Uterus (tissue), 4 donors: Measurements from ENCODE around the gene OXCT2. TPM values are rescaled to one million over a fixed set of nuclear protein-coding genes. Genes with fewer than 3 reads are reported as not detected.
A peak's percentile ranks its signal among the peaks of the same experiment; 100 is the strongest.
"Not testable (repeated sequence)": the region's sequence is repeated elsewhere in the genome, so short reads cannot be mapped to it uniquely, and the experiment has no call there.

Experiments
- DNase-seq, 2 donors: peaks; one replicate each; pipeline ENCODE4 v3.0.0-alpha.2; 2019 to 2020
- H3K27ac ChIP-seq, 2 donors: fragments of 200-600 bp; sonication (generic); 1 replicate in 1 of 2; 2 replicates in 1 of 2; pipeline ENCODE4 v1.5.1; 2016 to 2018
- H3K27me3 ChIP-seq, 2 donors: fragments of 200-600 bp; sonication (generic); one replicate each; pipeline ENCODE4 v1.5.1; 2018 to 2019; ENCODE audit warnings: control low read depth in 1 of 2
- H3K36me3 ChIP-seq, 2 donors: fragments of 200-600 bp; sonication (generic); one replicate each; pipeline ENCODE4 v1.5.1; 2019; ENCODE audit warnings: control low read depth in 1 of 2
- H3K4me1 ChIP-seq, 2 donors: fragments of 200-600 bp; sonication (generic); one replicate each; pipeline ENCODE4 v1.5.1; 2018 to 2019; ENCODE audit warnings: control low read depth in 1 of 2
- H3K4me3 ChIP-seq, 2 donors: fragments of 200-600 bp; sonication (generic); 1 replicate in 1 of 2; 2 replicates in 1 of 2; pipeline ENCODE4 v1.5.1; 2018 to 2019; ENCODE audit warnings: mild to moderate bottlenecking in 1 of 2
- H3K9me3 ChIP-seq, 2 donors: fragments of 200-600 bp; sonication (generic); one replicate each; pipeline ENCODE4 v1.5.1; 2019; ENCODE audit warnings: control low read depth in 1 of 2
- CTCF ChIP-seq, 4 experiments: fragments of 200-600 bp in 2 of 4; fragments of 450-650 bp in 2 of 4; sonication (generic) in 2 of 4; IDR thresholded peaks; one replicate each; pipeline ENCODE4 v1.5.1; 2016 to 2019; ENCODE audit warnings: antibody characterized with exemption in 4 of 4, mild to moderate bottlenecking in 2 of 4, moderate library complexity in 1 of 4
- POLR2A ChIP-seq, 2 donors: fragments of 450-650 bp; IDR thresholded peaks; one replicate each; pipeline ENCODE4 v1.6.1; 2016; ENCODE audit warnings: antibody characterized with exemption in 2 of 2, mild to moderate bottlenecking in 1 of 2, moderate library complexity in 1 of 2
- intact Hi-C: fragments of 100-400 bp; cut with DNase I; formaldehyde crosslinking; loops from one replicate; pipeline ENCODE4 v1.15.1; 2023; ENCODE audit warnings: low total_unique reads
- total RNA-seq, 4 donors: library from RNA; depleted of rRNA in 3 of 4; stranded (reverse); fragments of >200 nt in 3 of 4; gene quantifications; one replicate each; pipeline versions ENCODE4 v1.1.0 to v1.2.4, GENCODE V29; 2014 to 2023
- donor health status: DM: yes; HTN: yes; CAD: no.

Gene OXCT2
- total RNA-seq, 4 donors from 2014 or later, result 1.1 to 1.5 TPM; not detected in 2

- intact Hi-C loops, result no loop called here
- Histone ChIP-seq H3K27me3 (peaks cover 0 to 4% of the 10 kb centered on the region in 2 donors), H3K36me3 (no peaks in the 10 kb centered on the region), H3K4me1 (peaks cover 0 to 10% of the 10 kb centered on the region in 2 donors), H3K4me3 (peak within 1 kb of the TSS in 1 of 2 donors; percentile 33), H3K27ac (no peak within 1 kb of the TSS), H3K9me3 (no peaks in the 10 kb centered on the region)
- no peak for DNase-seq
- TF ChIP-seq POLR2A (IDR thresholded peaks at IDR 0.05) (no peak), CTCF (IDR thresholded peaks at IDR 0.05) (no peak)
These were observed 17.8 kb upstream of the OXCT2 start, which contains the start of gene BMP8B for GRCh38 chr1:39788758-39789570. Gene BMP8B, minus strand, starts transcription at chr1:39788865. Its CDS starts 380 bp downstream, at chr1:39788485.

- DNase-seq, result no peak
- no peaks in the 10 kb centered on the region for H3K36me3 ChIP-seq
- intact Hi-C loops, result no loop called here
- peak overlapping the region in 1 of 2 donors; percentile 33 for H3K4me3 ChIP-seq
- no peak for TF ChIP-seq CTCF (IDR thresholded peaks at IDR 0.05)
- no peak for TF ChIP-seq POLR2A (IDR thresholded peaks at IDR 0.05)
- H3K9me3 ChIP-seq, result no peaks in the 10 kb centered on the region
- H3K4me1 ChIP-seq, result peaks cover 0 to 10% of the 10 kb centered on the region in 2 donors
- H3K27ac ChIP-seq, result no peak overlapping the region
- H3K27me3 ChIP-seq, result peaks cover 0 to 4% of the 10 kb centered on the region in 2 donors
These were observed 17.2 kb upstream of the OXCT2 start for GRCh38 chr1:39788426-39788757.

GRCh38 chr1:39787964-39788363 is 16.8 kb upstream of the OXCT2 start:
- H3K36me3 ChIP-seq, DNase-seq, H3K27ac ChIP-seq, H3K27me3 ChIP-seq, intact Hi-C loops, H3K4me3 ChIP-seq, H3K9me3 ChIP-seq: not testable (repeated sequence)
- H3K4me1 ChIP-seq, result peaks cover 0 to 10% of the 10 kb centered on the region in 2 donors

- intact Hi-C loops, result no loop called here
- H3K27ac ChIP-seq, result no peak overlapping the region
- no peak for DNase-seq
- H3K27me3 ChIP-seq, result peaks cover 0 to 4% of the 10 kb centered on the region in 2 donors
- peaks cover 0 to 10% of the 10 kb centered on the region in 2 donors for H3K4me1 ChIP-seq
- TF ChIP-seq POLR2A (IDR thresholded peaks at IDR 0.05) (no peak), CTCF (IDR thresholded peaks at IDR 0.05) (no peak)
- H3K36me3 ChIP-seq, result no peaks in the 10 kb centered on the region
- H3K4me3 ChIP-seq, result no peak overlapping the region
- H3K9me3 ChIP-seq, result no peaks in the 10 kb centered on the region
These were observed 16.3 kb upstream of the OXCT2 start for GRCh38 chr1:39787468-39787867.

GRCh38 chr1:39787108-39787375 is 15.9 kb upstream of the OXCT2 start:
- H3K27ac ChIP-seq, H3K4me3 ChIP-seq, DNase-seq, intact Hi-C loops, H3K36me3 ChIP-seq, H3K9me3 ChIP-seq, H3K27me3 ChIP-seq: not testable (repeated sequence)
- peaks cover 0 to 10% of the 10 kb centered on the region in 2 donors for H3K4me1 ChIP-seq

- H3K36me3 ChIP-seq, H3K9me3 ChIP-seq, H3K27ac ChIP-seq, H3K4me3 ChIP-seq, intact Hi-C loops, H3K27me3 ChIP-seq, DNase-seq: not testable (repeated sequence)
- peaks cover 0 to 10% of the 10 kb centered on the region in 2 donors for H3K4me1 ChIP-seq
These were observed 15.4 kb upstream of the OXCT2 start for GRCh38 chr1:39786303-39787107.

- H3K9me3 ChIP-seq, H3K27me3 ChIP-seq, H3K4me1 ChIP-seq, H3K27ac ChIP-seq, H3K4me3 ChIP-seq, intact Hi-C loops, H3K36me3 ChIP-seq, DNase-seq: not testable (repeated sequence)
These were observed 11.5 kb upstream of the OXCT2 start for GRCh38 chr1:39782685-39783084.
